GM12892 (cell line): ENCODE results near the gene POLA1. TPM values are rescaled to one million over a fixed set of nuclear protein-coding genes. Genes with fewer than 3 reads are reported as not detected.
"Not testable (repeated sequence)": the region's sequence is repeated elsewhere in the genome, so short reads cannot be mapped to it uniquely, and the experiment has no call there.

Source experiments
- DNase-seq: peaks from one replicate; pipeline ENCODE4 v3.0.0; 2011; ENCODE audit not compliant: insufficient read length
- FAIRE-seq: peaks from 2 replicates; lab custom pipeline; 2011; peaks lifted over from hg19 to GRCh38; lab: Jason Lieb, UNC
- POLR2A ChIP-seq: IDR thresholded peaks from 2 replicates; pipeline ENCODE4 v1.6.1; 2011; ENCODE audit warnings: low read depth, low read length, control low read depth
- POLR2AphosphoS5 ChIP-seq: IDR thresholded peaks from 2 replicates; pipeline ENCODE4 v1.6.1; 2011; ENCODE audit warnings: low read depth, low read length, control low read depth
- TAF1 ChIP-seq: IDR thresholded peaks from 2 replicates; pipeline ENCODE4 v1.6.1; 2011; ENCODE audit warnings: low read depth, mild to moderate bottlenecking, control low read depth, low read length, borderline replicate concordance
- polyA plus RNA-seq: library from polyadenylated mRNA; unstranded; fragments of >200 nt; gene quantifications from one replicate; pipeline ENCODE4 v1.2.1, GENCODE V29; 2012; ENCODE audit warnings: missing spikeins, inconsistent platforms; ENCODE audit not compliant: missing spikeins

The POLA1 gene, protein sequence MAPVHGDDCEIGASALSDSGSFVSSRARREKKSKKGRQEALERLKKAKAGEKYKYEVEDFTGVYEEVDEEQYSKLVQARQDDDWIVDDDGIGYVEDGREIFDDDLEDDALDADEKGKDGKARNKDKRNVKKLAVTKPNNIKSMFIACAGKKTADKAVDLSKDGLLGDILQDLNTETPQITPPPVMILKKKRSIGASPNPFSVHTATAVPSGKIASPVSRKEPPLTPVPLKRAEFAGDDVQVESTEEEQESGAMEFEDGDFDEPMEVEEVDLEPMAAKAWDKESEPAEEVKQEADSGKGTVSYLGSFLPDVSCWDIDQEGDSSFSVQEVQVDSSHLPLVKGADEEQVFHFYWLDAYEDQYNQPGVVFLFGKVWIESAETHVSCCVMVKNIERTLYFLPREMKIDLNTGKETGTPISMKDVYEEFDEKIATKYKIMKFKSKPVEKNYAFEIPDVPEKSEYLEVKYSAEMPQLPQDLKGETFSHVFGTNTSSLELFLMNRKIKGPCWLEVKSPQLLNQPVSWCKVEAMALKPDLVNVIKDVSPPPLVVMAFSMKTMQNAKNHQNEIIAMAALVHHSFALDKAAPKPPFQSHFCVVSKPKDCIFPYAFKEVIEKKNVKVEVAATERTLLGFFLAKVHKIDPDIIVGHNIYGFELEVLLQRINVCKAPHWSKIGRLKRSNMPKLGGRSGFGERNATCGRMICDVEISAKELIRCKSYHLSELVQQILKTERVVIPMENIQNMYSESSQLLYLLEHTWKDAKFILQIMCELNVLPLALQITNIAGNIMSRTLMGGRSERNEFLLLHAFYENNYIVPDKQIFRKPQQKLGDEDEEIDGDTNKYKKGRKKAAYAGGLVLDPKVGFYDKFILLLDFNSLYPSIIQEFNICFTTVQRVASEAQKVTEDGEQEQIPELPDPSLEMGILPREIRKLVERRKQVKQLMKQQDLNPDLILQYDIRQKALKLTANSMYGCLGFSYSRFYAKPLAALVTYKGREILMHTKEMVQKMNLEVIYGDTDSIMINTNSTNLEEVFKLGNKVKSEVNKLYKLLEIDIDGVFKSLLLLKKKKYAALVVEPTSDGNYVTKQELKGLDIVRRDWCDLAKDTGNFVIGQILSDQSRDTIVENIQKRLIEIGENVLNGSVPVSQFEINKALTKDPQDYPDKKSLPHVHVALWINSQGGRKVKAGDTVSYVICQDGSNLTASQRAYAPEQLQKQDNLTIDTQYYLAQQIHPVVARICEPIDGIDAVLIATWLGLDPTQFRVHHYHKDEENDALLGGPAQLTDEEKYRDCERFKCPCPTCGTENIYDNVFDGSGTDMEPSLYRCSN (N-terminal part only)
- 16.9 TPM for polyA plus RNA-seq

DNA sequence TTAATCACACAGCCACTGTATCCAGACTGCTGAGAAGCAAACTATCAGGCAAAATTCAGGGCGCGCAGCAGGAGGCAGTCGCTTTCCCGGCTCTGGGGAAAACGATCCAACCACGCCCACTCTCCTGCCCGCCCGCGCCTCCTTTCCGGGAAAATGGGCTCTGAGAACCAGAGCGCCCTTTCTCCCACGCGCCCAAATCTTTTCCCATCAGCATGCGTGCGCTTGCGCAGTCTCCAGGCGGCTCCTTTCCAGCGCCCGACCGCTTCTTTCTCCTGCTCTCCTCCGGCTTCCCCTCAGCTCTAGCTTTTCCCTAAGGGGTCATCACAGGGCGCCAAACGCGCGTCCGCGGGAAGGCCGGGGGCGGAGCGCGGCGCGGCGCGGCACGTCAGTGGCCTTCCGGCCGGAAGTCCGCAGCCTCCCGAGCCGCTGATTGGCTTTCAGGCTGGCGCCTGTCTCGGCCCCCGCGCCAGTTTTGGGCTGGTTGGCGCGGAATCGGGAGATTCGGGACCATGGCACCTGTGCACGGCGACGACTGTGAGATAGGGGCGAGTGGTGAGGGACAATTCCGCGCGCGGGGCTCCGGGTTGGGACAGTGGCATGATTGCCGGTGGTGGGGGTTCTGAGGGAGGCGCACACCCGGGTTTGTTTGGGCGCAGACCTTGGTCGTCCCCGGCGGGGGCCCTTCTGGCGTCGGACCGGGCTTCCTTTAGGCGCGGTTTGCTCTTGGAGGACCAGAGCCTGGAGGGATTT is at the start of gene POLA1:
Gene POLA1 (plus strand): TSS at position 466 of the 750 bp plus-strand sequence. CDS start 44 bp downstream, at position 510.
- no peak; the same call in 1 of the 2 replicates for TF ChIP-seq TAF1
- 0 out of 2 replicates have a peak, but pooled peaks have one; percentile 16 for TF ChIP-seq POLR2AphosphoS5
- peak; percentile 59; the same call in 1 of the 2 replicates for TF ChIP-seq POLR2A
- DNase-seq (peak; percentile 73), FAIRE-seq (peak; percentile 94)

GRCh38 chrX:24646006-24646405 is 47.7 kb upstream of the POLA1 start:
- FAIRE-seq (no peak), DNase-seq (no peak)
- no peak for TF ChIP-seq POLR2AphosphoS5
- no peak for TF ChIP-seq TAF1
- no peak for TF ChIP-seq POLR2A

GRCh38 chrX:24646745-24647182 is 47.0 kb upstream of the POLA1 start:
- DNase-seq (no peak), FAIRE-seq (no peak)
- no peak for TF ChIP-seq POLR2A

DNA sequence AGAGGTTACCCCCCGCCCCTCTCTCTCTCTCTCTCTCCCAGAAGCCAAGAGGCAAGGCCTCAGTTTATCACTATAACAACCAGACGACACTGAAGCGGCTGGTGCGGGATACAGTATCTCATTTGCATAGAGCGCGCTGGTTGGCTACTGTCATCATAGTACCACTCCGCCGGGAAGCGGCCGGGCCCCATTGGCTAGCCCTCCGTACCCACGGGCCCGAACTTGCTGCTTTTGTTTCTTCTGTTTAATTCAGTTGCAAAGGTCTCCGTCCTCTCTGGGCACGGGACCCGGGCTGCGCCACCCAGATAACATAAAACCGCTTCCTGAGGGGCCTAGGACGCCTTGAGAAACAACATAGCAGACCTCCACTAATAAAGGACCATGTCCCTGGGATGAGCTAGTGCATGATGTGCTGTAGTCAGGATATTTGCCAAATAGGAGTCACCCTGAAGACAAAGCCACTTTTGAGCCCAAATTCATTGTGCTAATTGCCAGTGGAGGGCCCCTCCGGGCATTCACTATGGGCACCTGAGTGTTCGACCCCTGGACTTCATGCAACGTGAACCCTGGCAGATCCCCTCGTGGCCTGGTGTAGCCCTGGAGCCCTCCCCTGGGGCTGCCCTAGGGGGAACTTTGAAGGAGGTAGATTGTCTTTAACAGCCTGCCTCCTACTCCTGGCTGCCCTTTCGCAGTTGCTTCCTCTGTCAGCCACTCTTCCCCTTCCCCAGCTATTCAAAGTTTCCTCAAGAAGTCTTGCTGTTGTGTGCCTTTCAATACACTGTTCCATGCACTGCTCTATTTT is 46.3 kb upstream of the POLA1 start, which contains the start of gene PCYT1B:
Gene PCYT1B (minus strand): TSS at position 91 of the 802 bp plus-strand sequence. CDS start 242 bp downstream, outside the sequence.
- DNase-seq (peak; percentile 19), FAIRE-seq (peak; percentile 36)
- TF ChIP-seq POLR2AphosphoS5 (no peak), POLR2A (no peak), TAF1 (no peak)

DNA sequence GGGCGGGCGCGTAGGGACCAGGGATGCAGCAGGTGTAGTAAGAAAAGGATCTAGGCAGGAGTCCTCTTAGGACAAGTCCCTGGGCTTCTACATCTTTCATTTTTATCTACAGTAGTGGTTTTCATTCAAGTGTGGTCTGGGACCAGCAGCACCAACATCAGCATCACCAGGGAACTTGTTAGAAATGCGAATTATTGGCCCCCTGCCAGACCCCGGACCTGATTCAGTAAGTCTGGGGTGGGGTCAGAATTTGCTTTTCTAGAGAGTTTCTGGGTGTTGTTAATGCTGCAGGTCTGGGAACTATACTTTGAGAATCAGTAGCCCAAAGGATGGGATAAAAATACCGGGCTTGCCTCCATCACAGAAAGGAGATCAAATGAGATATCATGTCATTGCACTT is 45.2 kb upstream of the POLA1 start:
- no peak for FAIRE-seq
- no peak for TF ChIP-seq TAF1
- TF ChIP-seq POLR2A, result no peak
- no peak for TF ChIP-seq POLR2AphosphoS5

DNA sequence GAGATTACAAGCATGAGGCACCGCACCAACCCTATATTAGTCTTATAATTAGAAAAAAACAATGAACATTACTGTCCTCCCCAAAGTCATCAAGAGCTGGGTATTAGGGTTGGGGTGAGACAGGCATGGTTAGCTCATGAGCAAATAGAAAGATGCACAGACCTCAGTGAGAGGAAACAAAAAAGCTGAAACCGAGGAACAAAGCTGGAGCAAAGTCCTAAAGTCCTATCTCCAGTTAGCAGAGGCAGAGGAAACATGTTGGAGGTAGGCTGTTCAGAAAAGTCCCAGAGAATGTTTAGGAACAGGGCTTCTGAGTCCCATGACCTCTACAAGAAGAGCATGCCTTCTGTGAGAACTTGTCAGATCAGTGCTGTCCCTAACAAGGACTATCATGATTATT is 41.9 kb upstream of the POLA1 start:
- FAIRE-seq, result no peak

More for the DNA sequence above, 45.2 kb upstream of the POLA1 start:
- no peak for DNase-seq

DNA sequence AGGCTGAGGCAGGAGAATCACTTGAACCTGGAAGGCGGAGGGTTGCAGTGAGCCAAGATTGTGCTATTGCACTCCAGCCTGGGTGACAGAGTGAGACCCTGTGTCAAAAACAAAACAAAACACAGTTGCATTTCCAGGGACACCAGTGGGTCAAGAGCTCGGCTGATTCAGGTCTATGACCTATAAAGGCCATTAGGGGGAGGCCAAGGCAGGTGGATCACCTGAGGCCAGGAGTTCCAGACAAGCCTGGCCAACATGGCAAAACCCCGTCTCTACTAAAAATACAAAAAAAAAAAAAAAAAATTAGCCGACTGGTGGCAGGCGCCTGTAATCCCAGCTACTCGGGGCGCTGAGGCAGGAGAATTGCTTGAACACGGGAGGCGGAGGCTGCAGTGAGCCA is 38.0 kb upstream of the POLA1 start:
- not testable (repeated sequence) for DNase-seq, FAIRE-seq

More for the DNA sequence above, 41.9 kb upstream of the POLA1 start:
- no peak for DNase-seq
- no peak for TF ChIP-seq POLR2A
- no peak for TF ChIP-seq TAF1
- no peak for TF ChIP-seq POLR2AphosphoS5

- FAIRE-seq, result no peak
- TF ChIP-seq TAF1, result no peak
- TF ChIP-seq POLR2A, result no peak
- TF ChIP-seq POLR2AphosphoS5, result no peak
- DNase-seq, result no peak
Measured at GRCh38 chrX:24657671-24658386, 35.9 kb upstream of the POLA1 start.

DNA sequence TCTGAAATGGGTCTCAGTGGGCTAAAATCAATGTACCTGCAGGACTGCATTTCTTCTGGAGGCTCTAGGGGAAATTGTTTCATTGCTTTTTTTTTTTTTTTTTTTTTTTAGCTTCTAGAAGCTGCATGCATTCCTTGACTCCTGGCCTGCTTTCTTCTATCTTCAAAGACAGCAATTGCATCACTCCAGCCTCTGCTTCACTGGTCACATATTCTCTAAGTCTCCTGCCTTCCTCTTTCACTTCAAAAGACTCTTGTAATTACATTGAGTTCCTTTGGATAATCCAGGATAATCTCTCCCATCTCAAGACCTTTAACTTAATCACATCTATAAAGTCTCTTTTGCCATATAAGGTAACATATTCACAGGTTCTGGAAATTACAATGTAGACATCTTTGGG is 35.3 kb upstream of the POLA1 start:
- FAIRE-seq (no peak), DNase-seq (no peak)
- TF ChIP-seq POLR2AphosphoS5, result no peak
- TF ChIP-seq TAF1, result no peak
- TF ChIP-seq POLR2A, result no peak

DNA sequence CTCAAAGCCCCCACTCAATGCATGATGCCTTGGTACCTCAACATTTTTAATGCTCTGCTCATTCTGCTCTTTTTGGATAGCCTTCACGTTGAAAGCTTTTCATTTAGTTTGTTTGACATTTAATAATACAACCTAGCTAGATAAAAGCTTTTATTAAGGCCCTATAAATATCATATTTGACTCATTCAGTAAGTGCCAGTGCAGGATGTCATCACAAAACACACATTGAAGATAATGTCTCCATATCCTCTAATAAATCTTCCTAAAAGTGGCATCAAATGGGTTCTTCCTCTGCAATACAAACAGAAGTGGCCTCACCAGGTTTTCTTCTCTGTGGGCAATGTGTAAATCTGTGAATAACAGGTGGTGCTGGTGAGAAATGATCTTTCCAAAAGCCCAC is 34.6 kb upstream of the POLA1 start:
- DNase-seq (no peak), FAIRE-seq (no peak)
- TF ChIP-seq TAF1 (no peak), POLR2AphosphoS5 (no peak), POLR2A (no peak)
